HG03097 (cell line): Measurements from ENCODE around the gene TMED6.
"Not testable (repeated sequence)": the region's sequence is repeated elsewhere in the genome, so short reads cannot be mapped to it uniquely, and the experiment has no call there.

Experiments used
- ATAC-seq: cut with Tn5 transposase; IDR thresholded peaks from one replicate; pipeline ENCODE4 v1.9.1; 2021; ENCODE audit not compliant: unreplicated experiment, low FRiP score

TMED6 gene

GRCh38 chr16:69307091-69307490 is 44.5 kb downstream of the TMED6 start:
- no peak for ATAC-seq

DNA sequence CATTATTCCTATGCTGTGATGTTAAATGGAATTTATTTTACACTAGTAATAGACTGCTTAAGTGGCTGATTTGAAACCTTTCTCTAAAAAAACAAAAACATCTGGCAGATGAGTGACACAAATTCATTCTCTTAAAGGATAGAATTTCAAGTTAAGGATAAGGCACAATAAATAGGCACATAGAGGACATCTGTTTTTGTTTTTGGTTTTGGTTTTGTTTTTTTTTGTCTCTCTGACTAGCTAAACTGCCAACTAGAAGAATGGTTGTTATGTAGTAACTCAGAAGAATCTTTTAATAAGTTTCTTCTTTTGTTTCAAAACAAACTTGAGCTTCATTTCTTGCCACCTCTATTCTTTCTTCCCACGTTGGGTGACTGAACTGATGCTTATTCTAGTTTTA is 45.6 kb downstream of the TMED6 start:
- ATAC-seq: no peak

DNA sequence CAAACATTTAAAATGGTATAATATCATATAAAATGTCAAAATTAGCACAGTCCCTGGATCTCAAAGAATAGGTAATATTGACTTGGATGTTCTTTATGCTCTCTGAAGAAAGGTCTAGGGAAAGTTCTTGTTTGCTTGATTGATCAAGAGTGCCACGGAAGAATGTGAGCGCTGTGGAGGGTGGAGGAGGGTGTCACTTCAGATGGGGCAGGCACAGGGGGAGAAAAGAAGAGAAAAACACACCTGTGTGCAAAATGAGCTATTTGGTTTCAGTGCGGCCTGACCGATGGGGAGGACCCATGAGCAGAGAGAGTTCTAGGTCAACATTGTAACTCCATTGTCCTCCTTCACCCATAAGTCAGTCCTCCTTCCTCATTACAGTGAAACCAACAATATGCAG is 49.3 kb downstream of the TMED6 start:
- ATAC-seq: no peak

GRCh38 chr16:69301861-69302260 is 49.7 kb downstream of the TMED6 start:
- ATAC-seq: no peak

DNA sequence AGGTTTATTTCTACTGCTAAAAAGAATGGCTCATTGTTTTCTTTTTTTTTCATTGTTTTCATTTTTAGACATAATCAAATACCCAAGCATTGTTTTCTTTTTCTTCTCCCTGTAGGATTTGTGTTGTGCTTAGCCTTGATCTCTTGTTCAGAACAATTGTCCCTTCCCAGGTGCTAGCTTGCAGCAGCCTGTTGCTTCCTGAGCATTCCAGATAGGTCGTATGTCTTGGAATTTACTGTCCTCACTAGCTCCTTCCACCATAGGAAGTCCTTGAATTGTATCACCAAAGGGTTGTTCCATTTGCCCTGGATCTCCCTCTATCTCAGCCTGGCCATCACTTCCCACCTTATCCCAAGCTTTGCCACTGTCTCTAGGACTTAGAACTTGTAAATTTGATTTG is 50.4 kb downstream of the TMED6 start:
- ATAC-seq: no peak

DNA sequence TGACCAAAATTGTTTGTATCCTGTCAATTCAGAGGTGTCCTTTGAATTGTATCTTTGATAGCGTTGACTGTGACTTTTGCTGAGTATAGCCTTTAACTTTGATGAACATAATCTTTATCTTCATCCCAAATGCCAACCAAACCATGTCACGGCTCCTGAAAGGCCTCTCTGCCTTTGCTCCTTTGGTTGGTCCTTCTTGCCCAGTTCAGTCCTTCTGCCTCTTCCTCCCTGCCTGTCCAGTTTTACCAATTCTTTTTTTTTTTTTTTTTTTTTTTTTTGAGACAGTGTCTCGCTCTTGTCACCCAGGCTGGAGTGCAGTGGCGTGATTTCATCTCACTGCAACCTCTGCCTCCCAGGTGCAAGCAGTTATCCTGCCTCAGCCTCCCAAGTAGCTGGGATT is 53.3 kb downstream of the TMED6 start:
- ATAC-seq: no peak

- ATAC-seq: not testable (repeated sequence)
Observed at GRCh38 chr16:69296771-69297170, 54.8 kb downstream of the TMED6 start.

DNA sequence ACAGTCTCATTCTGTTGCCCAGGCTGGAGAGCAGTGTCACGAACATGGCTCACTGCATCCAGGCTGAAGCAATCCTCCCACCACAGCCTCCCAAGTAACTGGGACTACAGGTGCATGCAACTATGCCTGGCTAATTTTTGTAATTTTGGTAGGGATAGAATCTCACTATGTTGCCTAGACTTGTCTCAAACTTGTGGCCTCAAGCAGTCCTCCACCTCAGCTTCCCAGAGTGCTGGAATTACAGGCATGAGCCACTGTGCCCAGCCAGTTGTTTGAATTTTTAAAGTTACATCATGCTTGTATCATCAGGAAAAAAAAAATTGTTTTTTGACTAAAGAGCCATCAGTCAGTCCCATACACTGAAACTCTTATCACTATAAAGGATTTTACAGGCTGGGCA is 57.5 kb downstream of the TMED6 start:
- ATAC-seq: no peak

GRCh38 chr16:69293401-69293800 is 58.2 kb downstream of the TMED6 start:
- no peak for ATAC-seq
